Heart left ventricle (tissue), 13 donors: Measurements from ENCODE around the gene VDR.

Experiments
- CTCF ChIP-seq, 12 donors: fragments of 200-600 bp; sonication (generic) in 4 of 12; IDR thresholded peaks; one replicate each; pipeline versions ENCODE4 v1.5.0 to v1.8.0; 2018 to 2022; ENCODE audit warnings: antibody characterized with exemption in 12 of 12, mild to moderate bottlenecking in 5 of 12
- POLR2A ChIP-seq, 2 donors: fragments of 450-650 bp; IDR thresholded peaks; one replicate each; pipeline ENCODE4 v1.6.1; 2017; ENCODE audit warnings: antibody characterized with exemption in 2 of 2, mild to moderate bottlenecking in 2 of 2, moderate library complexity in 2 of 2
- donor health status: ischemic (EF 13 %, LVEDD 7.1; RV severe dilation, severe dysfunction).
- donor health status: DM: no; HTN: yes; CAD: no.
- donor health status: DM: no; HTN: no; CAD: no.
- donor health status: ischemic (EF 25% LVEDD 6.9; RV normal size, moderate dysfunction).
- donor health status: ischemic (EF 25% LVEDD 5.7; RV mildly dilated, moderate dysfunction).
- donor health status: ischemic (EF 35%, LVEDD 5.7; RV mildly dilated, moderate dysfunction).
- donor health status: nonischemic (EF 11% LVEDD 7.7; RV severe dilation, severe dysfunction).
- donor health status: DM: yes; HTN: yes; CAD: no.
- donor health status: PGD.
- donor health status: ischemic (EF 29% LVEDD 5.4; RV normal size, mild dysfunction).
- donor health status: nonischemic (EF 23%, LVEDD 6.1; RV moderate dilation, normal function).

GRCh38 chr12:47868041-47868440 lies 36.8 kb downstream of the VDR start:
- TF ChIP-seq CTCF (IDR thresholded peaks at IDR 0.05) (no peak), POLR2A (IDR thresholded peaks at IDR 0.05) (no peak)
